Transverse colon (tissue), 4 donors: ENCODE results near the gene L3MBTL4. TPM values are rescaled to one million over a fixed set of nuclear protein-coding genes. Genes with fewer than 3 reads are reported as not detected.
"Not testable (repeated sequence)": the region's sequence is repeated elsewhere in the genome, so short reads cannot be mapped to it uniquely, and the experiment has no call there.

Source experiments
- DNase-seq: peaks from one replicate; pipeline ENCODE4 v3.0.0-alpha.2; 2019
- H3K27ac ChIP-seq, 4 donors: fragments of 200-600 bp; sonication (generic); 2 replicates each; pipeline ENCODE4 v1.5.1; 2016 to 2018; ENCODE audit warnings: inconsistent platforms in 4 of 4
- H3K27me3 ChIP-seq: fragments of 200-600 bp; sonication (generic); 2 replicates; pipeline ENCODE4 v1.5.1; 2017; ENCODE audit warnings: inconsistent platforms
- H3K36me3 ChIP-seq, 4 donors: fragments of 200-600 bp; sonication (generic); 2 replicates each; pipeline ENCODE4 v1.5.1; 2017 to 2019; ENCODE audit warnings: inconsistent platforms in 4 of 4
- H3K4me1 ChIP-seq, 4 donors: fragments of 200-600 bp; sonication (generic); 2 replicates each; pipeline ENCODE4 v1.5.1; 2017 to 2020; ENCODE audit warnings: inconsistent platforms in 4 of 4
- H3K4me3 ChIP-seq, 4 donors: fragments of 200-600 bp; sonication (generic); 1 replicate in 1 of 4; 2 replicates in 3 of 4; pipeline versions ENCODE4 v1.5.1 to v1.6.1; 2017 to 2019; ENCODE audit warnings: inconsistent platforms in 4 of 4
- H3K9me3 ChIP-seq, 2 donors: fragments of 200-600 bp; sonication (generic); 2 replicates each; pipeline ENCODE4 v1.5.1; 2017 to 2019; ENCODE audit warnings: inconsistent platforms in 2 of 2
- CTCF ChIP-seq, 5 experiments: fragments of 200-600 bp in 3 of 5; fragments of 450-650 bp in 2 of 5; sonication (generic) in 3 of 5; IDR thresholded peaks; 1 replicate in 2 of 5; 2 replicates in 3 of 5; pipeline ENCODE4 v1.5.1; 2016 to 2017; ENCODE audit warnings: antibody characterized with exemption in 5 of 5, inconsistent platforms in 3 of 5, mild to moderate bottlenecking in 2 of 5, moderate library complexity in 1 of 5
- EP300 ChIP-seq: sonication (generic); formaldehyde crosslinking; IDR thresholded peaks from one replicate; pipeline ENCODE4 v1.6.1; 2017; ENCODE audit warnings: antibody characterized with exemption, low read depth
- POLR2A ChIP-seq: fragments of 450-650 bp; IDR thresholded peaks from one replicate; pipeline ENCODE4 v1.6.1; 2016; ENCODE audit warnings: antibody characterized with exemption, mild to moderate bottlenecking, moderate library complexity
- POLR2AphosphoS5 ChIP-seq, 3 donors: sonication (generic); formaldehyde crosslinking; IDR thresholded peaks; one replicate each; pipeline ENCODE4 v1.6.1; 2016; ENCODE audit warnings: antibody characterized with exemption in 3 of 3
- WGBS, 2 donors: methylation state at CpG; one replicate each; pipeline ENCODE4 v1.1.5; 2018; ENCODE audit warnings: low coverage in 1 of 2; 5-methylcytosine and 5-hydroxymethylcytosine counted together
- in situ Hi-C, 4 donors: fragments of 200-750 bp; cut with MboI; loops; one replicate each; pipeline versions ENCODE4 v1.15.0 to v1.15.1; 2017; ENCODE audit warnings: low sequenced_read_pairs in 3 of 4, low pct_ligation_motif_present in 1 of 4, low pct_unique_long_range_greater_than_20kb in 1 of 4
- intact Hi-C: fragments of 100-400 bp; cut with DNase I; formaldehyde crosslinking; loops from one replicate; pipeline ENCODE4 v1.15.1; 2023; ENCODE audit warnings: low total_unique reads
- total RNA-seq, 4 donors: library from RNA; depleted of rRNA; stranded (reverse); fragments of >200 nt; gene quantifications; one replicate each; pipeline ENCODE4 v1.1.0, GENCODE V29; 2016

The L3MBTL4 gene
- total RNA-seq, 4 donors from 2014 or later = 0.20 to 4.9 (median 2.9) TPM

GRCh38 chr18:6055711-6056110 is 359.0 kb downstream of the L3MBTL4 start:
- in situ Hi-C loops (no loop called here), intact Hi-C loops (no loop called here)
- 60 to 87% methylated on average over 1 to 5 of the region's 5 CpGs for WGBS, 2 donors
- Histone ChIP-seq H3K27me3 (no peaks in the 10 kb centered on the region), H3K4me3 (no peak overlapping the region), H3K36me3 (no peaks in the 10 kb centered on the region), H3K4me1 (no peaks in the 10 kb centered on the region), H3K27ac (no peak overlapping the region), H3K9me3 (no peaks in the 10 kb centered on the region)
- no peak for DNase-seq
- no peak for TF ChIP-seq EP300
- no peak for TF ChIP-seq POLR2A
- TF ChIP-seq POLR2AphosphoS5 (IDR thresholded peaks at IDR 0.05) = no peak
- no peak for TF ChIP-seq CTCF (IDR thresholded peaks at IDR 0.05)

- Histone ChIP-seq H3K27ac (no peak overlapping the region), H3K36me3 (no peaks in the 10 kb centered on the region), H3K4me3 (no peak overlapping the region), H3K27me3 (no peaks in the 10 kb centered on the region), H3K4me1 (no peaks in the 10 kb centered on the region), H3K9me3 (no peaks in the 10 kb centered on the region)
- TF ChIP-seq POLR2AphosphoS5 (IDR thresholded peaks at IDR 0.05) (no peak), EP300 (no peak), POLR2A (no peak)
- in situ Hi-C loops = no loop called here
- intact Hi-C loops = no loop called here
- WGBS, 2 donors = 82 to 88% methylated on average over 6 to 9 of the region's 9 CpGs
- no peak for DNase-seq
These were observed 360.4 kb downstream of the L3MBTL4 start for GRCh38 chr18:6054256-6054842.

- Histone ChIP-seq H3K4me1 (no peaks in the 10 kb centered on the region), H3K9me3 (no peaks in the 10 kb centered on the region), H3K27me3 (no peaks in the 10 kb centered on the region), H3K36me3 (no peaks in the 10 kb centered on the region), H3K4me3 (no peak overlapping the region), H3K27ac (no peak overlapping the region)
- no peak for DNase-seq
- in situ Hi-C loops = no loop called here
- intact Hi-C loops = no loop called here
- no peak for TF ChIP-seq EP300
- no peak for TF ChIP-seq CTCF (IDR thresholded peaks at IDR 0.05)
- TF ChIP-seq POLR2AphosphoS5 (IDR thresholded peaks at IDR 0.05) = no peak
- no peak for TF ChIP-seq POLR2A
- 74 to 91% methylated on average over 5 of the region's 5 CpGs for WGBS, 2 donors
These were observed 362.2 kb downstream of the L3MBTL4 start for GRCh38 chr18:6052449-6052913.

GRCh38 chr18:6047596-6047995 is 367.1 kb downstream of the L3MBTL4 start:
- H3K4me3 ChIP-seq, in situ Hi-C loops: not testable (repeated sequence)
- WGBS, 2 donors = 76 to 84% methylated on average over 2 of the region's 2 CpGs

GRCh38 chr18:6044773-6045172 is 369.9 kb downstream of the L3MBTL4 start:
- in situ Hi-C loops = no loop called here
- no peaks in the 10 kb centered on the region for H3K27me3 ChIP-seq
- no peak for TF ChIP-seq POLR2AphosphoS5 (IDR thresholded peaks at IDR 0.05)
- TF ChIP-seq CTCF (IDR thresholded peaks at IDR 0.05) = no peak
- TF ChIP-seq EP300 = no peak
- no peak for TF ChIP-seq POLR2A
- H3K9me3 ChIP-seq = no peaks in the 10 kb centered on the region
- DNase-seq = no peak
- no peak overlapping the region for H3K4me3 ChIP-seq
- no peak overlapping the region for H3K27ac ChIP-seq
- no peaks in the 10 kb centered on the region for H3K4me1 ChIP-seq
- no peaks in the 10 kb centered on the region for H3K36me3 ChIP-seq
- intact Hi-C loops = no loop called here

More at GRCh38 chr18:6047596-6047995, 367.1 kb downstream of the L3MBTL4 start:
- H3K9me3 ChIP-seq, H3K27me3 ChIP-seq, intact Hi-C loops, H3K27ac ChIP-seq, H3K36me3 ChIP-seq, H3K4me1 ChIP-seq, DNase-seq: not testable (repeated sequence)
